ENCODE data around the gene CPXM2. TPM values are rescaled to one million over a fixed set of nuclear protein-coding genes. Genes with fewer than 3 reads are reported as not detected.

The CPXM2 gene
- total and polyA plus RNA-seq, 2 donors (not counting 1 experiment from before 2014, with no cell fraction given), result not detected

- 77% methylated on average over 3 of the region's 5 CpGs for WGBS (ENCODE audit: insufficient coverage)
- Histone ChIP-seq H4K20me1 (ENCODE audit: control insufficient read depth, insufficient read depth, low read length, poor library complexity, severe bottlenecking) (no peaks in the 10 kb centered on the region), H3K4me2 (replicated peaks; ENCODE audit: low read depth, low read length, poor library complexity, severe bottlenecking) (no peak overlapping the region), H3K27ac (ENCODE audit: low read length in 2 of 2) (no peak overlapping the region), H3K9ac (ENCODE audit: low read length) (no peak overlapping the region), H3K4me1 (ENCODE audit: control insufficient read depth in 2 of 2, insufficient read depth in 2 of 2, low read length in 2 of 2) (no peaks in the 10 kb centered on the region), H3K27me3 (replicated peaks in 1 of 4; ENCODE audit: control extremely low read depth in 1 of 4, control insufficient read depth in 3 of 4, insufficient read depth in 4 of 4, low read length in 3 of 4) (peaks cover 0 to 7% (median 3%) of the 10 kb centered on the region in 4 experiments), H3K9me3 (ENCODE audit: control extremely low read depth in 1 of 3, control insufficient read depth in 2 of 3, insufficient read depth in 1 of 3, low read length in 2 of 3) (no peaks in the 10 kb centered on the region), H3K36me3 (replicated peaks in 1 of 2; ENCODE audit: control extremely low read depth in 1 of 2, control insufficient read depth in 1 of 2, extremely low read depth in 1 of 2, insufficient read depth in 2 of 2, low read length in 1 of 2) (no peaks in the 10 kb centered on the region), H3K79me2 (ENCODE audit: control insufficient read depth, insufficient read depth, low read length) (no peaks in the 10 kb centered on the region), H3K4me3 (ENCODE audit: control extremely low read depth in 1 of 5, extremely low read depth in 1 of 5, insufficient read depth in 1 of 5, low read depth in 2 of 5, low read length in 4 of 5) (no peak overlapping the region), H2AFZ (ENCODE audit: insufficient read depth, low read depth, low read length, poor library complexity, severe bottlenecking) (no peak overlapping the region)
- no peak for TF ChIP-seq CTCF (IDR thresholded peaks at IDR 0.05)
- TF ChIP-seq EZH2 (IDR thresholded peaks at IDR 0.05; ENCODE audit: borderline replicate concordance, insufficient read depth, low read depth, low read length, poor library complexity, severe bottlenecking), result no peak
- ChIA-PET CTCF (no interaction called here), POLR2A (no interaction called here)
- H3K27me3 Mint-ChIP-seq, result peaks cover 70% of the 10 kb centered on the region
- ATAC-seq (ENCODE audit: low read depth) (no peak), DNase-seq (no peak)
- H3K4me3 Mint-ChIP-seq, result no peak overlapping the region
- H3K4me1 Mint-ChIP-seq, result no peaks in the 10 kb centered on the region
- intact Hi-C loops (cut with micrococcal nuclease), result no loop called here
- H3K27ac Mint-ChIP-seq, result no peak overlapping the region
- H3K9me3 Mint-ChIP-seq (ENCODE audit: insufficient read depth), result no peaks in the 10 kb centered on the region
Observed at GRCh38 chr10:123782549-123782948, 109.1 kb downstream of the CPXM2 start.

GRCh38 chr10:123781956-123782500 is 109.6 kb downstream of the CPXM2 start:
- Mint-ChIP-seq H3K27me3 (peaks cover 74% of the 10 kb centered on the region), H3K4me1 (no peaks in the 10 kb centered on the region), H3K27ac (no peak overlapping the region), H3K9me3 (ENCODE audit: insufficient read depth) (no peaks in the 10 kb centered on the region), H3K4me3 (no peak overlapping the region)
- ATAC-seq (ENCODE audit: low read depth) (no peak), DNase-seq (no peak)
- 30% methylated on average over 6 of the region's 8 CpGs for WGBS (ENCODE audit: insufficient coverage)
- TF ChIP-seq CTCF (IDR thresholded peaks at IDR 0.05) (no peak), EZH2 (IDR thresholded peaks at IDR 0.05; ENCODE audit: borderline replicate concordance, insufficient read depth, low read depth, low read length, poor library complexity, severe bottlenecking) (no peak)
- Histone ChIP-seq H3K27ac (ENCODE audit: low read length in 2 of 2) (no peak overlapping the region), H3K4me1 (ENCODE audit: control insufficient read depth in 2 of 2, insufficient read depth in 2 of 2, low read length in 2 of 2) (no peaks in the 10 kb centered on the region), H2AFZ (ENCODE audit: insufficient read depth, low read depth, low read length, poor library complexity, severe bottlenecking) (no peak overlapping the region), H3K36me3 (replicated peaks in 1 of 2; ENCODE audit: control extremely low read depth in 1 of 2, control insufficient read depth in 1 of 2, extremely low read depth in 1 of 2, insufficient read depth in 2 of 2, low read length in 1 of 2) (no peaks in the 10 kb centered on the region), H3K27me3 (replicated peaks in 1 of 4; ENCODE audit: control extremely low read depth in 1 of 4, control insufficient read depth in 3 of 4, insufficient read depth in 4 of 4, low read length in 3 of 4) (peaks cover 0 to 7% (median 3%) of the 10 kb centered on the region in 4 experiments), H3K4me3 (ENCODE audit: control extremely low read depth in 1 of 5, extremely low read depth in 1 of 5, insufficient read depth in 1 of 5, low read depth in 2 of 5, low read length in 4 of 5) (no peak overlapping the region), H4K20me1 (ENCODE audit: control insufficient read depth, insufficient read depth, low read length, poor library complexity, severe bottlenecking) (no peaks in the 10 kb centered on the region), H3K4me2 (replicated peaks; ENCODE audit: low read depth, low read length, poor library complexity, severe bottlenecking) (no peak overlapping the region), H3K79me2 (ENCODE audit: control insufficient read depth, insufficient read depth, low read length) (no peaks in the 10 kb centered on the region), H3K9ac (ENCODE audit: low read length) (no peak overlapping the region), H3K9me3 (ENCODE audit: control extremely low read depth in 1 of 3, control insufficient read depth in 2 of 3, insufficient read depth in 1 of 3, low read length in 2 of 3) (no peaks in the 10 kb centered on the region)
- intact Hi-C loops (cut with micrococcal nuclease), result no loop called here
- CTCF ChIA-PET, result no interaction called here
- POLR2A ChIA-PET, result no interaction called here
